HG03060 (cell line): ENCODE data around the gene CRIM1.

ENCODE experiments used
- ATAC-seq: cut with Tn5 transposase; IDR thresholded peaks from one replicate; pipeline ENCODE4 v1.9.1; 2021; ENCODE audit warnings: low read depth, moderate number of reproducible peaks; ENCODE audit not compliant: unreplicated experiment

Gene CRIM1

GRCh38 chr2:36502081-36502480 is 146.5 kb downstream of the CRIM1 start:
- ATAC-seq: no peak

- peak; percentile 78 for ATAC-seq
Measured at GRCh38 chr2:36507408-36507812, 151.8 kb downstream of the CRIM1 start.

GRCh38 chr2:36509075-36509474 is 153.5 kb downstream of the CRIM1 start:
- ATAC-seq: no peak

- no peak for ATAC-seq
Measured at GRCh38 chr2:36511858-36512603, 156.5 kb downstream of the CRIM1 start.

- ATAC-seq: no peak
Measured at GRCh38 chr2:36512705-36513104, 157.1 kb downstream of the CRIM1 start.

DNA sequence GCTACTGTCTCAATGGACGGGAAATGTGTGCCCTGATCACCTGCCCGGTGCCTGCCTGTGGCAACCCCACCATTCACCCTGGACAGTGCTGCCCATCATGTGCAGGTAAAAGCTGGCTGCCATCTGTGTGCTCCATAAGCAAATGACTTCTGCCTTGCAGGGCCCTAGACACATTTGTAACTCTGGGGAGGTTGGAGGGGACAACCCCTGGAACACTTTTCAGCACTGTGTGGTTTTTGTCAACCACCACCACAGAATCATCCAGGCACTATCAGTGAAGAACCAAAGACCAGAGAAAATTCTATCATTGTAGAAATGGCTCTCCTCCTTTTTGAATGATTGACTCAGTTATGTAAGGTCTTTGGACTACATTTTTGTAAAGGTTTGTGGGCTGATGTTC is 158.1 kb downstream of the CRIM1 start:
- no peak for ATAC-seq

DNA sequence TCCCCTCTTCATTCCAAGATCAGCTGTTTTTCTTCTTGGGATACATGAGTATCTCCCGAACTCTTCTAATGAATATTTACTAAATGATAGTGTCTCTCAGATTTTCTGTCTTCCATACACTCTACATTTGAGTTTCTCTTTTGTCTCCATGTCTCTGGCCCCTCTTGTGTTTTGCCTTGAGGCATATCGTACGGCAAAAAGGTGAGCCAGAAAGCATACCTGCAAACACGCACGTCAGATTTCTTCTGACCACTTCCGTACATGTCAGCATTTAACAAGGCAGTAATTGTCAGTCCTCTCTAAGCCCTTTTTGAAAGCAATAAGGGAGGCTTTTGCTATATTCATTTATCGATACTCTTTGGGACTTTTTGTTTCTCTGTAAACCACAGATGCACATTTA is 160.0 kb downstream of the CRIM1 start:
- ATAC-seq: no peak

DNA sequence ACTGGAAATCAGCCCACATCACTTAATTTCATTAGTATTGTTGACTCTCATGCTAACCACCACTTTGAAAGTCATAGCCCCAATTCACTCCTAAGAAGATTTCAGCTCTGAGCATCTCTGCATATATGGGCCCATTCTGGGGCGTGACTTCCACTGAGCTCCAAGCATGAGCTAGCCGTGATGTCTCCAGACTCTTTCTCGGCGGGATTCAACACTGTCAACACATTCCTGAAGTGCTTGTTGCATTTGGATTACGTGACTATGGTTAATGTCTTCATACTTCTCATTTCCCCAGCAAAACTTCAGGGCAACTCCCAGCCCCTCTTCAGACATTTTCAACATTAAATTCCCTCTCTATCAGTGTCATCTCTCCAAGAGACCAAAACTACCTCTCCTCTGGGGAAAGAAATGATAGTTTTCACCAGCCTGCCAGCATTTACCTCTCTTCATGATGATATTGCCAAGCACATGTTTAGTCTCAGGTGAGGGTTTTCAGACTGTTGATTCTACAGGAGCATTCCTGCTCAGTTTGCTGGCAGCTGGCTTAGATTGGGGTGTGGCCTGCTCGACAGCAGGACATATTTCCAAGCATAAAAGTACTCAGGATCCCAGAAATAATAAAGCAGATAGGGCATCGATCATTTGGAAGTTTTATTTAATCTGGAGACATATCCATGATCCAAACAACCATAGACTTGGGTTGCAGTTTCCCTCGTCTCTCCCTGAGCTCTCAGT is 160.7 kb downstream of the CRIM1 start:
- no peak for ATAC-seq

DNA sequence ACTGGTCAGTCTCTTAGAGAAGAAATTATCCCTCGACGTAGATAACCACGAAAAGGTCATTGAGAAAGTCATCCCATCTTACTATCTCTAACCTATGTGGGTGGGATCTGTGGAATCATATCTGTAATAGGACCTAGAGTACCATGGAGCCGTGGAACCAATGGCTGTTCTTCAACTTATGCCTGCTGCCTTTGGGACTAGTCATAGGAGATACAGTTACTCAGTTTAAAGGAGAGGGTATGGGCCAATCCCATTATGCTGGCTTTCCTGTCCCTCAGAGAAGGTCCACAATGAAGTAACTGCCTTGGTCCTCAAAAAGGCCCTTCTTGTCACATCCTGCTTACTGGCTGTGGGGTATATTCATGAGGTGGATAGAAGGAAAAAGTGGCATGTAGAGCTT is 164.9 kb downstream of the CRIM1 start:
- no peak for ATAC-seq

- ATAC-seq: no peak
Measured at GRCh38 chr2:36523153-36523552, 167.6 kb downstream of the CRIM1 start.

- ATAC-seq: no peak
Measured at GRCh38 chr2:36525245-36525644, 169.7 kb downstream of the CRIM1 start.

DNA sequence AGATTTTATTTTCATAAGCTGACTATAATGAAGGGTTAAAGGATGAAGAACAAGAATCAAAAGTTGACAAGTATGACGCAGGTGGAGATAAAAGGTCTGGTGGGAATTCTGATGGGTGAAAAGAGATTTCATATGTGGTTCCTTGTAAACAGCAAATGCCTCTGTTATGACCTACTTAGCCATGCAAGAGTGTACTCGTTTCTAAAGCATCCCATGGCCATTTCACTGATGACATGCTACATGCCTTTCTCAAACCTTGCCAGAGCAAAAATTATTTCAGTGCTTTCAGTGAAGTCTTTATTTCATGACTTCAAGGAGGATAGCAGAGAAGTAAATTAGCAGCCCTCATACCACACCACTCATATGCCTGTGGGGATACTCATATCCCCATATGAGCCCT is 170.6 kb downstream of the CRIM1 start:
- ATAC-seq: no peak

DNA sequence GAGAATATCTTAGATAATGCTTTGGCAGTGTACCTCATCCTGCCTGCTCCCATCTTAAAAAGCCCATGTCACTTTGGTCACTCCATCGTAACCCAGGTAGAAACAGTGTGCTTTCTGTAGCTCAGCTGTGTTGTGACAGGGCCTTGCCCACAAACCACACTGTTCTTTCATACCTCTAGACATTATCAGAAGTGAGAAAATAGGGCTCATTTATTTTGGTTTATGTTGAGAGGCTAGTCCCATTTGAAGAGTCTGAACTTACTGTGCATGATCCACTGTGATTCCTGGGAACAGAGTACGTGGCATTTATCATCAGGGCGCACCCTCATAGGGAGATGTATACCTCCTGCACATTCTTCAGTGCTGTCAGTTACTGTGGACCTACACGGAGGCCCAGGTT is 172.7 kb downstream of the CRIM1 start:
- no peak for ATAC-seq

GRCh38 chr2:36528766-36529392 is 173.3 kb downstream of the CRIM1 start:
- no peak for ATAC-seq

DNA sequence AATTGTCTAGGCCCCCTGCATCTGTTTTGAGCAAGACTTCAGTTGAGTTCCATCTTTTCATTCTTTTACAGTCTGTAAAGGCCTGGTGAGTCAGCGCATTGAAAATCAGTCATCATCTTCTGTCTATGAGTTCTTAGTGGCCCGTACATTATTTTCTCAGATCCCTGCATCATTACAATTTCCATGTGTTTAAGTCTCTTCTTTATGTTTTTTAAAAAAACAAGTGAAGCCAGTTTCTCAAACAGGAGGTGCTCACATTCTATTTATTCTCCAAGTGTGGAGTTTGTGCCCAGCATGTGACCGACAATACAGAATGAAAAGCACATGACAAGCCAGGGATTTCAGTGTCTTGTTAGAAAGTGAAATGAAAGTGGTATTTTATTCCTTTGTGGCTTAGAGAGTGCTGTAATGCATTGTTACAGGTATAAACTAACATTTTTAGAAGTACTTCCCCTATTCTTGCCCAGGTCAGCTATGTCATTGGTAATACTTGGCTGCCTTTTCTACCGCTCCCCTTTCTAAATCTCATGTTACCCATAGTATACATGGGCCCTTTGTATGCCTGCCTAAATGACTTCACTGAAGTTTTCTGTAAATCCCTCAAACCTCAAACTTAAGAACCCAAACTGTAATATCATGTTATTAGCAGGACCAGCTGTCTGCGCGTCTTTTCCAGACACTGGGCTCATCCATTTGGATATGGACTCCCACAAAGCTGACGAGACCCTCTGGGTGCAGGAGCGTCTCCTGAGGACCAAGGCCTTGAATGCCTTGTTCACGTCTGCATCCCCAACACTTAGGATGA is 174.8 kb downstream of the CRIM1 start:
- ATAC-seq: peak; percentile 89

- no peak for ATAC-seq
Measured at GRCh38 chr2:36530983-36531354, 175.4 kb downstream of the CRIM1 start.

GRCh38 chr2:36534275-36534799 is 178.8 kb downstream of the CRIM1 start:
- no peak for ATAC-seq

DNA sequence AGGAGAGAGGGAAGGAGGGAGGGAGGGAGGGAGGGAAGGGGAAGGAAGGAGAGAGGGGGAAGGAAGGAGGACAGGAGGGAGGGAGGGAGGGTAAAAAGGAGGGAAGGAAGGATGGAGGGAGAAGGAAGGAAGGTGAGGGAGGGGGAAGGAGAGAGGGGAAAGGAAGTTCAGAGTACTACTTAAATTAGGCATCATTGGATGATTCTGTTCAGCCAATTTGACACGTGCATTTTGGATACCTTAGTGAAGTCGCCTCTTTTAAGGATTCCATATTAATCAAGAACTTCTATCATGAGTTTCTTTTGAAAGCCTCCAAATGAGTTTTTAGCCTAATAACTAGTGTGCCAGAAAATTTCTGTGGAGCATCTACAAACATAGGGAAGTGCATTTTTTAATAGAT is 179.5 kb downstream of the CRIM1 start:
- no peak for ATAC-seq

GRCh38 chr2:36536776-36537175 is 181.2 kb downstream of the CRIM1 start:
- no peak for ATAC-seq

GRCh38 chr2:36538335-36538734 is 182.8 kb downstream of the CRIM1 start:
- ATAC-seq: no peak

DNA sequence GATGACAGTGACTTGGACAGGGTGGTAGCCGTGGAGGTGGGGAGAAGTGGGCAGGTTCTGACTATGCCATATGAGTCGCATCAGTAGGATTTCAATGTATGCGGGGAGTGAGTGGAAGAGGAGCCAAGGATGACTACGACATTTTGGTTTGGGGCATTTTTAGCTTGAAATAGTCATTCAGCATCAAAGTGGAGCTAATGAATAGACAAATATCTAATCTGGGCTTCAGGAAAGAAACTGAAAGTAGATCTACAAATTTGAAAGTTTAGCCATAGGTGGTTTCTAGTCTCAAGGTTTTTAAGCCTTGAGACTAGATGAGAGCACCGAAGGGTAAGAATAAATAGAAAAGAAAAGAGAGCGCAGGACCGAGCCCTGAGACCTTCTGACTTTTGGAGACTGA is 184.1 kb downstream of the CRIM1 start:
- peak; percentile 42 for ATAC-seq
